Caki2 (cell line): ENCODE measurements around the gene GID8. TPM values are rescaled to one million over a fixed set of nuclear protein-coding genes. Genes with fewer than 3 reads are reported as not detected.

Experiments
- DNase-seq: peaks from one replicate; pipeline ENCODE4 v3.0.0-alpha.2; 2015; ENCODE audit warnings: low read depth
- in situ Hi-C: cut with HindIII; loops from 2 replicates; pipeline ENCODE4 v1.10.0; 2016; ENCODE audit warnings: low sequenced_read_pairs, low pct_unique_long_range_greater_than_20kb, mixed read lengths
- total RNA-seq: library from RNA; depleted of rRNA; stranded (reverse); fragments of >200 nt; shearing (Covaris generic); gene quantifications from 2 replicates; pipeline ENCODE4 v1.2.3, GENCODE V29; 2014; ENCODE audit warnings: low replicate concordance

Gene GID8
- total RNA-seq, 1 experiment from 2014 or later, result 39.4 TPM

- in situ Hi-C loops, result no loop called here
- peak; percentile 31 for DNase-seq
These were observed 37.0 kb upstream of the GID8 start for GRCh38 chr20:62900692-62901584.

- no peak for DNase-seq
- in situ Hi-C loops, result no loop called here
These were observed 36.1 kb upstream of the GID8 start for GRCh38 chr20:62901891-62902290.

- DNase-seq, result no peak
- in situ Hi-C loops, result no loop called here
These were observed 34.9 kb upstream of the GID8 start for GRCh38 chr20:62902926-62903615.

DNA sequence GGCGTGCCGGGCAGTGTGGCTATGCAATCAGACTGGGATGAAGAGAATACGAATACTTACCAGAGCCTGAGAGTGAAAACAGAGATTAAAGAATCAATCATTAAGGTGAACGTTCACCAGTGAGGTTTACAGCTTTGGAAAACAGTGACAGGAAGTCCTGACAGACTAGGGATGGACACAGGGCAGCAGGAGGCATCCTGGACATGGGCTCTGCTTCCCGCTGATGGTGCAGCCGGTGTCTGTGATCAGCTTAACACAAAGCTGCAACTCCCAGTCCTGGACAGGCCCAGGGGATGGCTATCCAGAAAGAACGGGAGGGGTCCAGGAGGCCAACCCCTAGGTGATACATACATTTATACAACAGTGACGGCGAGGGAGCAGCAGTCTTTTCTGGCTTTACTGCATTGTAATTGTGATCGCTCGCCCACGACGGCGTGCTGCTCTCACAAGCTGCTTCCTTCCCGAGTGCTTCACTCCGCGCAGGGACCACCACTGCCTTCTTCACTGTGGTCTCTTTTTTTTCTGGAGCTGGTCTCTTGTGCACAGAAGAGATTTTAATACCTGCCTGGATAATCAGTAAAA is 32.3 kb upstream of the GID8 start:
- in situ Hi-C loops, result no loop called here
- no peak for DNase-seq

DNA sequence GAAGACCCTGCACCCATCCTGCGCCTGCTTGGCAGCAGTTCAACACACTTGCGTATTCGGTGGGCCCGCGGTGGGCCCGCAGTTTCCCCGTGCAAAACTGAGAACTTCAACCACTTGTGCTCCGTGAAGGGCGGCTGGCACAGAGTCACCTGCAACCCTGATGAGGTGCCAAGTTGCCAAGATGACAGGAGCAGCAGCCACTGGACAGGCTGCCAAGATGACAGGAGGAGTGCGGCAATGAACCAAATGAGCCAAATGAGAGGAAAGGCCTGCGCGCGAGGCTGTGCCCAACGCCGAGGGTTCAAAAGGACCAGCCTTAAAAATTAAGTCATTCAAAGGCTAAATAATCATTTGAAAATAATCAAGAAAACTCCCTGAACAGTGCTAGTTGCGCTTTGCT is 31.7 kb upstream of the GID8 start:
- in situ Hi-C loops, result no loop called here

DNA sequence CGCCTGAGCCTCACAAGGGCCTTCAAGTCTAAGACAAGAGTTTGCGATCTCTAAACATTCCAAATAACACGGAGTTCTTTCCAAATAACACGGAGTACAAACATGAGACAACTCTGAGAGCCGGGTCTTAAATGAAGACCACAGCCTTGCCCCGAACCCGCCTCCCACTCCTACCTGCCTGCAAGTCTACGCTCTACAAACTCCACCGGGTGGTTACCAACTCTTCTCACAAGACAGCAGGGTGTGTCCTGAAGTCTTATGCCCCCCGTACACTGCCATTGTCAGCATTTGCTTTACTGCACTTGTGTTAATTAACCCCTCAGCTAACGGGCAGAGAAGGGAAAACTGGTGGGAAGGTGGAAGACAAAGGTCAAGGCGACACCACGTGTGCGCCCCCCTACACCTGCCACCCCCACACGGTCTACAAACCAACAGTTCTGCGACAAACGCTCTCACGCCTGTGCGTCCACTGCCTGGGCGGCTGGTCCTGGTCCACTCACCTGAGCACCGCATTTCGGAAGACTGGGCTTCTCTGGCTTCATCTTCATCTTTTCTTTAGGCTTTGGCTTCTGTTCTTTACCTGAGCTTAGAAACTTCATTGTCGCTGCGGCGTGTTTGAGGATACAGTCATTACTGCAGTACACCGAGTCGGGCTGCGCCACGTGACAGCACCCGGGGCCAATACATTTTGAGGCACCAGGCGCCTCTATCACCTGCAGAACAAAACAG is 31.1 kb upstream of the GID8 start:
- no peak for DNase-seq
- in situ Hi-C loops, result no loop called here

More for the DNA sequence above, 31.7 kb upstream of the GID8 start:
- DNase-seq, result no peak

DNA sequence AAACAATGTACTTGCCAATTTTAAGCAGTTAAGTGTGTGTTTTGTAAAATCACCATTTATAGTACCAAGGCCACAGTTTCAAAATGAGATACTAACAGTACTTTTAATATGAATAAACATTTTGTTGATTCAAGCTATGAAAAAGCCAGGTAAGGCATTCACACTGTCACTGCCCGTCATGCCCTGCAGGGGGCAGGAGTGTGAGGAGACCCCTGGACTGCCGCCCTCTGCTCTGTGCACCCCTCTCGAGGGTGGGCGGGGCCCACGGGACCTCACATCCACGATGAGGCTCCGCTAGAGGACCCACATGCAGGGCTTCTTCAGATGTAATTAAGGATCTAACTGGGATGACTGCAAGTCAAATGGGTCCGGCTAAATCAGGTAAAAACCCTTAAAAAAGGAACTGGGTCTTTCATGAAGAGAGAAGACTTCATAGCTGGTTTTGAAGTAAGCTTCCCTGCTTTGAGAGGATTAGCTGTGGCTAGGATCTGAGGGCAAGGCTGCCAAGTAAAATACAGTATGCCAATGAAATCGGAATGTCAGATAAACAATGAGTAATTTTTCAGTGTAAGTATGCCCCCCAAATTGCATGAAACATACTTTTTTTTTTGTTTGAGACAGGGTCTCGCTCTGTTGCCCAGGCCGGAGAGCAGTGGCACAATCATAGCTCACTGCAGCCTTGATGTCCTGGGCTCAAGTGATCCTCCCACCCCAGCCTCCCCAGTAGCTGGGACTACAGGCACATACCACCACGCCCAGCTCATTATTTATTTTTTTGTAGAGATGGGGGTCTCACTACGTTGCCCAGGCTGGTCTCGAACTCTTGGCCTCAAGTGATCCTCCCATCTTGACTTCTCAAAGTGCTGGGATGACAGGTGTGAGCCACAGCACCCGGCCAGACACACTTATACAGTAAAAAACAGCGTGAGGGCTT is 30.3 kb upstream of the GID8 start:
- DNase-seq, result no peak

DNA sequence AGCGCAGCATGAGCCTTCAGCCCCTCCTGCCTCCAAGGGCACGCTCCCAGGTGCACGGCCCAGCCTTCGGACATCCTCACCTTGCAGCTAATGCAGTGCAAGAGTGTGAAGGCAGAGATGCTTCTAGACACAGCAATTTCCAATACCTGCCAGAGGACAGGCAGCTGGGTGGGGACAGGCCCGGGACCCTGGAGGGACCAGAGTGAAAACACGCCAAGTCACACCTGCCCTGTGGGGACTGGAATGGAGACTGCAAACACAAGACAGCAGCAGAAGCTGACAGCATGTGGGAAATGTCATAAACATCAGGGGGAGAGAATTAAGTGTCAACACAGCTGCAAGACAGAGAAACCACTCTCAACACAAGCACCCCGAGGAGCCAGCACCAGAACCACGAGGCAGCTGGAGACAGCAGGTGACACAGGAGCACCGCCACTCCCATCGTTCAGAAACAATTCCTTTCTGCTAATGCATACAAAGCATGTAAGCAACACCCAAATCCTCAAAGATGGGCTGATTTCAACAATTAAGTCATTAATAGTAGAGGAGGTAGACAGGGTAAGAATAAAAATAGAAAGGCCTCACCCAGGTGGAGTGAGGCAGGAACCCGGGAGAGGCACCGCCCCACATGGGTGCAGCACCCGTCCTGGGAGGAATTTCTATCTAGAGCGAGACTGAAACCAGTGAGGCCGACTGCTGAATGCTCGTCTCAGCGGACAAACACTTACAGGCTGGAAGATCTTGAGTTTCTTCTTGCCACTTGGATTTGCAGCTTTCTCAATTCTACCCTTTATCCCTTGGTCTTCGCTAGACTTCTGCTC is 28.8 kb upstream of the GID8 start:
- DNase-seq, result no peak
- in situ Hi-C loops, result no loop called here

More for the DNA sequence above, 30.3 kb upstream of the GID8 start:
- in situ Hi-C loops, result no loop called here

- no peak for DNase-seq
- in situ Hi-C loops, result no loop called here
These were observed 27.7 kb upstream of the GID8 start for GRCh38 chr20:62910217-62910766.

- no peak for DNase-seq
- in situ Hi-C loops, result no loop called here
These were observed 27.0 kb upstream of the GID8 start for GRCh38 chr20:62910777-62911497.

DNA sequence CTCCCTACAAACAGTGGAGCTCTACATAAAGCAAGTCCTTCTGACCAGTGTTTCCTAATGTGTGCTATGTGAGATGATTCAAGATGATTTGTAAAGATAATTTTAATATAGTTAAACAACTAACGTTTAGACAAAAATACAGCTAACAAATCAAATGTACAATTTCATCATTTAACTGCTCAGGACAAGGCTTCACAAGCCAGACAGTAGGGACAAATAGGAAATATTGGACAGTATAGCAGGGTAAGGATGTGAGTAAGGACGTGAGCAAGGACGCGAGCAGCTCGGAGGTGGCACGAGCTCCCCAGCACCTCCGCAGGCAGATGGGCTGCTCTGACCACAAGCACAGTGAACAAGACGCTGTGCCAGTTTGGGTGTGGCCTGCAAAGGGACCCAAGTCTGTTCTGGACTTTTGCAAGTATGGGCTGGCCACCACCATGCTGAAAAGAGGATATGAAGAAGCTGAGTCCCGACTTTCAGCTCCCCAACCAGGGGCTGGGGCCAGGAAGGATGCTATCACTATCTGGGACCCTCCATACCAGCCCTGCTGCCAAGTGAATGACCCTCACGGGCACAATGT is 26.2 kb upstream of the GID8 start:
- no peak for DNase-seq
- in situ Hi-C loops, result no loop called here

GRCh38 chr20:62913043-62913630 is 24.8 kb upstream of the GID8 start:
- no peak for DNase-seq
- in situ Hi-C loops, result no loop called here

DNA sequence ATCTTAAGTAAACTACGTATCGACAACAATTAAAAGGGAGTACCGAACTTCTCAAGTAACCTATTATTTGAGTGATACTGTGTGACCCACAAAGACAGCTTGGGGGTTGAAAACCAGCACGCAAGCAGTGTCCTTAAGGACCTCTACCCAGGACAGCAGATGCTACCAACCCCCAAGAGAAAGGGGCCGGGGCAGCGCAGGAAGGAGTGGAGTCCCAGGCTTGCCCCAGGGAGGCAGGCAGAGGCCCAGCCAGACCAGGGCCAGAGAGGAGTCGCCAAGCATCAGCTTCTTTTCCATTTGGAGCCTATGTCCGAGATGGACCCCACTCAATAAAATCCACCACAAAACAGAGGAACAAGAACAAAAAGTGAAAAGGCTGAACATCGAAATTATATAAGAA is 23.5 kb upstream of the GID8 start:
- no peak for DNase-seq
- in situ Hi-C loops, result no loop called here

DNA sequence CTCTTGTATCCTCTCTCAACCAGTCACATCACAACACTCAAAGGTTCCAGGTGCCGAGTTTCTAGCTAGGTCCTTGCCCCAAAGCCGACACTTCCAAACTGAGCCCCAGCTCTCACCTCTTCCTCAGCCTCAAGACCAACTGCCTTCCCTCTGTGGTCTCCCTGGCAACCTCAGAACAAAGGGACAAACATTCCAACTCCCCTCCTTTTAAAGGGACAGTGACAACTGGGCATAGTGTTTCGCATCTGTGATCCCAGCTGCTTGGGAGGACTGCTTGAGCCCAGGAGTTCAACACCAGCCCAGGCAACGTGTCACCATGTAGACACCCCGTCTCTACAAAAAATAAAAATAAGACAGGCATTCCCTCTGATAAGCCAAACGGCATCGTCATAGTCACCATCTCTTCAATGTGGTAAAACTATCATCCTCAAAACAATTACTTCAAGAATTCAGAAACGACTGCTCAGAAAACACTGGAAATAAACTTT is 22.9 kb upstream of the GID8 start:
- in situ Hi-C loops, result no loop called here
- DNase-seq, result peak; percentile 46
